IMR-90 (cell line): ENCODE results near the gene ILK. TPM values are rescaled to one million over a fixed set of nuclear protein-coding genes. Genes with fewer than 3 reads are reported as not detected.

Source experiments
- ATAC-seq: fragments of 200-7000 bp; cut with Tn5 transposase; 2 replicates; pipeline ENCODE4 v1.9.1; 2020; ENCODE audit warnings: low read depth, mild to moderate bottlenecking, moderate library complexity
- BruUV-seq: library from RNA; stranded (reverse); fragments of 400-500 nt; replicated peaks from 2 replicates; lab custom pipeline; 2021; lab: Mats Ljungman, UMichigan
- CTCF ChIA-PET: fragments of 300-600 bp; formaldehyde crosslinking; extraction: SDS; loops from one replicate; lab custom pipeline; 2021; ENCODE audit warnings: antibody characterized with exemption; lab: Yijun Ruan, JAX
- POLR2A ChIA-PET: fragments of 300-600 bp; sonication (Branson Sonifier 250); formaldehyde crosslinking; loops from one replicate; lab custom pipeline; 2022; ENCODE audit warnings: antibody characterized with exemption; ENCODE audit not compliant: unreplicated experiment; lab: Charles Lee
- DNase-seq: peaks from one replicate; pipeline ENCODE4 v3.0.0; 2013
- H2AFZ ChIP-seq: replicated peaks from 2 replicates; pipeline ENCODE3; 2013; ENCODE audit warnings: low read length, mild to moderate bottlenecking; ENCODE audit not compliant: poor library complexity
- H2AK5ac ChIP-seq: 2 replicates; pipeline ENCODE4 v1.6.1; 2013; ENCODE audit warnings: low read depth, low read length, inconsistent platforms
- H2AK9ac ChIP-seq: replicated peaks from 2 replicates; pipeline ENCODE3; 2013; ENCODE audit warnings: mild to moderate bottlenecking, low read depth, low read length, moderate library complexity; ENCODE audit not compliant: poor library complexity
- H2BK120ac ChIP-seq: 2 replicates; pipeline ENCODE4 v1.6.1; 2013; ENCODE audit warnings: low read depth, low read length, inconsistent platforms
- H2BK15ac ChIP-seq: 3 replicates; pipeline ENCODE4 v1.6.1; 2013; ENCODE audit warnings: low read depth, low read length, inconsistent platforms
- H2BK20ac ChIP-seq: 2 replicates; pipeline ENCODE4 v1.6.1; 2013; ENCODE audit warnings: low read depth, mild to moderate bottlenecking, inconsistent platforms, low read length, moderate library complexity
- H2BK5ac ChIP-seq: 2 replicates; pipeline ENCODE4 v1.6.1; 2013; ENCODE audit warnings: mild to moderate bottlenecking, low read depth, low read length, inconsistent platforms; ENCODE audit not compliant: poor library complexity, severe bottlenecking
- H3K14ac ChIP-seq: replicated peaks from 2 replicates; pipeline ENCODE4 v1.6.1; 2013; ENCODE audit warnings: low read depth, low read length, inconsistent platforms
- H3K18ac ChIP-seq: 2 replicates; pipeline ENCODE4 v1.6.1; 2013; ENCODE audit warnings: low read depth, low read length, control low read depth
- H3K23ac ChIP-seq: 2 replicates; pipeline ENCODE4 v1.6.1; 2013; ENCODE audit warnings: low read depth, low read length, inconsistent platforms
- H3K27ac ChIP-seq: 2 replicates; pipeline ENCODE4 v1.5.1; 2013; ENCODE audit warnings: mild to moderate bottlenecking, control low read depth, low read length; ENCODE audit not compliant: insufficient read depth
- H3K27me3 ChIP-seq: 2 replicates; pipeline ENCODE4 v1.6.1; 2013; ENCODE audit warnings: low read length; ENCODE audit not compliant: control insufficient read depth, insufficient read depth
- H3K36me3 ChIP-seq: 2 replicates; pipeline ENCODE4 v1.6.1; 2013; ENCODE audit warnings: low read length, mixed read lengths; ENCODE audit not compliant: control insufficient read depth, insufficient read depth
- H3K4ac ChIP-seq: 2 replicates; pipeline ENCODE4 v1.6.1; 2013; ENCODE audit warnings: low read depth, low read length, inconsistent platforms
- H3K4me1 ChIP-seq: 2 replicates; pipeline ENCODE4 v1.6.1; 2013; ENCODE audit warnings: low read length, mixed read lengths; ENCODE audit not compliant: control insufficient read depth, insufficient read depth
- H3K4me2 ChIP-seq: 2 replicates; pipeline ENCODE4 v1.6.1; 2013; ENCODE audit warnings: low read depth, mild to moderate bottlenecking, control low read depth, low read length, moderate library complexity
- H3K4me3 ChIP-seq: 2 replicates; pipeline ENCODE4 v1.5.1; 2013; ENCODE audit warnings: low read depth, mild to moderate bottlenecking, control low read depth, low read length, moderate library complexity; ENCODE audit not compliant: insufficient read depth
- H3K56ac ChIP-seq: 2 replicates; pipeline ENCODE4 v1.6.1; 2013; ENCODE audit warnings: low read length, inconsistent platforms; ENCODE audit not compliant: insufficient read depth; ENCODE audit errors: extremely low read depth
- H3K79me1 ChIP-seq, 2 experiments: 2 replicates each; pipeline ENCODE4 v1.6.1; 2013; ENCODE audit warnings: low read length in 2 of 2, inconsistent platforms in 1 of 2, low read depth in 1 of 2
- H3K9ac ChIP-seq: 2 replicates; pipeline ENCODE4 v1.6.1; 2013; ENCODE audit warnings: low read depth, low read length, control low read depth
- H3K9me1 ChIP-seq: 2 replicates; pipeline ENCODE4 v1.6.1; 2013; ENCODE audit warnings: low read length, inconsistent platforms; ENCODE audit not compliant: insufficient read depth
- H3K9me3 ChIP-seq: 2 replicates; pipeline ENCODE4 v1.6.1; 2013; ENCODE audit warnings: low read length; ENCODE audit not compliant: control insufficient read depth, insufficient read depth
- H4K20me1 ChIP-seq: 2 replicates; pipeline ENCODE4 v1.6.1; 2013; ENCODE audit warnings: low read length, inconsistent platforms; ENCODE audit not compliant: insufficient read depth
- H4K5ac ChIP-seq: 2 replicates; pipeline ENCODE4 v1.6.1; 2013; ENCODE audit warnings: mild to moderate bottlenecking, low read depth, low read length, control low read depth
- H4K8ac ChIP-seq, 2 experiments: 2 replicates each; pipeline ENCODE4 v1.6.1; 2013; ENCODE audit warnings: low read depth in 2 of 2, low read length in 2 of 2, control low read depth in 1 of 2, inconsistent platforms in 1 of 2
- H4K91ac ChIP-seq: 2 replicates; pipeline ENCODE4 v1.6.1; 2013; ENCODE audit warnings: low read depth, low read length, inconsistent platforms; ENCODE audit not compliant: insufficient read depth
- CEBPB ChIP-seq: IDR thresholded peaks from 2 replicates; pipeline ENCODE4 v1.6.1; 2012; ENCODE audit warnings: low read depth, low read length, improper control_type of control experiment
- MAFK ChIP-seq: IDR thresholded peaks from 2 replicates; pipeline ENCODE4 v1.6.1; 2012; ENCODE audit warnings: low read depth, low read length, improper control_type of control experiment
- MAZ ChIP-seq: IDR thresholded peaks from 2 replicates; pipeline ENCODE4 v1.6.1; 2012; ENCODE audit warnings: low read depth, mild to moderate bottlenecking, low read length, improper control_type of control experiment, moderate library complexity, borderline replicate concordance
- MXI1 ChIP-seq: IDR thresholded peaks from 2 replicates; pipeline ENCODE4 v1.6.1; 2012; ENCODE audit warnings: low read depth, mild to moderate bottlenecking, low read length, moderate library complexity, borderline replicate concordance
- NFE2L2 ChIP-seq: fragments of 150-350 bp; IDR thresholded peaks from 2 replicates; pipeline ENCODE4 v1.6.1; 2016; ENCODE audit warnings: low read depth, mild to moderate bottlenecking, low read length
- POLR2A ChIP-seq: IDR thresholded peaks from 2 replicates; pipeline ENCODE4 v1.6.1; 2012; ENCODE audit warnings: mild to moderate bottlenecking, low read depth, low read length
- RAD21 ChIP-seq: IDR thresholded peaks from 2 replicates; pipeline ENCODE4 v1.6.1; 2012; ENCODE audit warnings: low read length, improper control_type of control experiment
- RCOR1 ChIP-seq: IDR thresholded peaks from 2 replicates; pipeline ENCODE4 v1.6.1; 2012; ENCODE audit warnings: mild to moderate bottlenecking, low read length, improper control_type of control experiment; ENCODE audit not compliant: insufficient replicate concordance
- RFX5 ChIP-seq: IDR thresholded peaks from 2 replicates; pipeline ENCODE4 v1.8.0; 2012; ENCODE audit warnings: low read depth, mild to moderate bottlenecking, low read length, moderate library complexity
- WGBS, 2 experiments: methylation state at CpG; one replicate each; pipeline versions ENCODE4 v1.1.5 to v1.1.7; 2013; ENCODE audit warnings: missing lambda C conversion rate in 2 of 2; ENCODE audit not compliant: insufficient read length in 1 of 2; ENCODE audit errors: extremely low coverage in 2 of 2; 5-methylcytosine and 5-hydroxymethylcytosine counted together
- dilution Hi-C: fragments of 300-500 bp; cut with HindIII; formaldehyde crosslinking; loops from one replicate; pipeline ENCODE4 v1.14.3; 2018; ENCODE audit warnings: low sequenced_read_pairs; ENCODE audit not compliant: unreplicated experiment
- in situ Hi-C: fragments of 300-500 bp; cut with MboI; formaldehyde crosslinking; loops from 3 replicates; pipeline ENCODE4 v1.14.3; 2019; ENCODE audit warnings: low sequenced_read_pairs, inconsistent platforms, mixed read lengths
- intact Hi-C: fragments of 100-400 bp; cut with micrococcal nuclease; formaldehyde crosslinking; loops from 2 replicates; pipeline ENCODE4 v1.10.0; 2022
- polyA plus RNA-seq, 3 experiments: library from polyadenylated mRNA; depleted of rRNA; stranded (reverse); fragments of >200 nt; gene quantifications; 2 replicates each; pipeline ENCODE4 v1.2.3, GENCODE V29; 2012; ENCODE audit warnings: low replicate concordance in 1 of 3
- total RNA-seq: library from RNA; depleted of rRNA; stranded (reverse); fragments of >200 nt; gene quantifications from 2 replicates; pipeline ENCODE4 v1.2.3, GENCODE V29; 2012
- TF ChIP-seq, protein P1 (sequence below): fragments of 150-350 bp; IDR thresholded peaks from 2 replicates; pipeline ENCODE4 v1.6.1; 2016; ENCODE audit warnings: low read depth, mild to moderate bottlenecking, low read length, moderate library complexity, borderline replicate concordance
- TF ChIP-seq, protein P2 (sequence below): conservative IDR thresholded peaks from 2 replicates; pipeline ENCODE4 v1.5.1; 2012; ENCODE audit warnings: mild to moderate bottlenecking, low read depth, low read length, improper control_type of control experiment
- TF ChIP-seq, protein P3 (sequence below): fragments of 150-350 bp; IDR thresholded peaks from 2 replicates; pipeline ENCODE4 v1.6.1; 2017; ENCODE audit warnings: mild to moderate bottlenecking, antibody characterized with exemption, low read length, low read depth

The ILK gene
- total and polyA plus RNA-seq, 2 of the 4 experiments (the other 2 are of a cell fraction): 339 to 389 TPM

DNA sequence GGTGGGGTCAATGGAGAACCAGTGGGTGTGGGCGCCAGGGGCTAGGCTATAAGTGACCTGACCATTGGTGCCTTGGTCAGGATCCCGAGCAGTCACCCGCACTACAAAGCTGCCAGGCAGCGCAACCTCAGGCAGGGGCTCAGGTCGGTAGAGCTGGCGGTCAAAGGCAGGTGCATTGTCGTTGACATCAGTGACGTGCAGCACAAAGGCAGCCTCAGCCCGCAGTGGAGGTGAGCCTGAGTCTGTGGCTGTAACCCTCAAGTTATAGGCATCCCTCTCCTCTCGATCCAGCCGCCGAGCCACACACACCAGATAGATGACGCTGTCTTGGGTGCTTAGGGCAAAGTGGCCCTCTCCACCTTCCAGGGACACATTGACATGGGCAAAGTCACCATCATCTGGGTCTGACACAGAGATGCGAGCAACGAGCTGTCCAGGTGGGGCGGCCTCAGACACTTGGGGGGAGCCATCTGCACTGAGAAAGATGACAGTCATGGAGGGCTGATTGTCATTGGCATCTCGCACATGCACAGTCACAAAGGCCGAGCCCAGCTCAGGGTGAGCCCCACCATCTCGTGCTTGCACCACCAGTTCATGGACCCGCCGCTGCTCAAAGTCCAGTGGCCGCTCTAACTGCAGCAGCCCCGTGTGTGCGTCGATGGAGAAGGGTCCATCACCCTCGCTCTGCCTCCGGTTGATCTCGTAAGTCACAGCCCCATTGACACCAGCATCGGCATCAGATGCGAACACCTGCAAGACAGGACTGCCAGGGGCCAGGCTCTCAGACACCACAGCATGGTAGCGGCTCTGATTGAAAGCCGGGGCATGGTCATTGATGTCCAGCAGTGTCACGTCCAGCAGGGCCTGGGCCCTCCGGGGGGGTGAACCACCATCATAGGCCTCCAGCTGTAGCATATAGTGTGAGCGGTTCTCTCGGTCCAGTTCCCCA is 36.7 kb downstream of the ILK start:
- Histone ChIP-seq H3K23ac (no peak overlapping the region), H3K14ac (no peak overlapping the region), H3K4me1 (peaks cover 8% of the 10 kb centered on the region), H3K9ac (no peak overlapping the region), H4K5ac (no peak overlapping the region), H2AK9ac (no peak overlapping the region), H4K8ac (no peak overlapping the region), H3K27me3 (no peaks in the 10 kb centered on the region), H3K9me3 (no peaks in the 10 kb centered on the region), H3K4me3 (no peak overlapping the region), H3K4me2 (no peak overlapping the region), H3K56ac (no peak overlapping the region), H2BK120ac (no peak overlapping the region), H3K79me1 (peaks cover 0 to 11% of the 10 kb centered on the region in 2 experiments; a peak in 2 of 4 replicates), H2BK20ac (no peak overlapping the region), H3K27ac (no peak overlapping the region), H4K91ac (no peak overlapping the region), H3K18ac (no peak overlapping the region), H3K9me1 (no peaks in the 10 kb centered on the region; the same call in 1 of the 2 replicates), H2BK15ac (no peak overlapping the region), H2BK5ac (no peak overlapping the region), H3K4ac (no peak overlapping the region), H2AFZ (no peak overlapping the region), H2AK5ac (no peak overlapping the region), H3K36me3 (peaks cover 25% of the 10 kb centered on the region), H4K20me1 (peaks cover 4% of the 10 kb centered on the region; the same call in 1 of the 2 replicates)
- no peak for DNase-seq
- CTCF ChIA-PET: interaction anchor here (1.1 kb wide), 1 partner anchor 40 kb away, joined by 3 read pairs; no protein-coding TSS in a partner anchor
- in situ Hi-C loops (no loop called here), dilution Hi-C loops (no loop called here), intact Hi-C loops (no loop called here)
- 96% methylated on average over 27 of the region's 36 CpGs; no CpG with 5 or more reads in 1 of the 2 experiments for WGBS, 2 experiments
- POLR2A ChIA-PET: no interaction called here
- no peak for TF ChIP-seq CEBPB
- no peak for TF ChIP-seq RCOR1
- TF ChIP-seq MXI1: no peak
- no peak for TF ChIP-seq MAFK
- TF ChIP-seq MAZ: no peak
- TF ChIP-seq, protein P1, sequence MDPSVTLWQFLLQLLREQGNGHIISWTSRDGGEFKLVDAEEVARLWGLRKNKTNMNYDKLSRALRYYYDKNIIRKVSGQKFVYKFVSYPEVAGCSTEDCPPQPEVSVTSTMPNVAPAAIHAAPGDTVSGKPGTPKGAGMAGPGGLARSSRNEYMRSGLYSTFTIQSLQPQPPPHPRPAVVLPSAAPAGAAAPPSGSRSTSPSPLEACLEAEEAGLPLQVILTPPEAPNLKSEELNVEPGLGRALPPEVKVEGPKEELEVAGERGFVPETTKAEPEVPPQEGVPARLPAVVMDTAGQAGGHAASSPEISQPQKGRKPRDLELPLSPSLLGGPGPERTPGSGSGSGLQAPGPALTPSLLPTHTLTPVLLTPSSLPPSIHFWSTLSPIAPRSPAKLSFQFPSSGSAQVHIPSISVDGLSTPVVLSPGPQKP: no peak
- TF ChIP-seq, protein P2, sequence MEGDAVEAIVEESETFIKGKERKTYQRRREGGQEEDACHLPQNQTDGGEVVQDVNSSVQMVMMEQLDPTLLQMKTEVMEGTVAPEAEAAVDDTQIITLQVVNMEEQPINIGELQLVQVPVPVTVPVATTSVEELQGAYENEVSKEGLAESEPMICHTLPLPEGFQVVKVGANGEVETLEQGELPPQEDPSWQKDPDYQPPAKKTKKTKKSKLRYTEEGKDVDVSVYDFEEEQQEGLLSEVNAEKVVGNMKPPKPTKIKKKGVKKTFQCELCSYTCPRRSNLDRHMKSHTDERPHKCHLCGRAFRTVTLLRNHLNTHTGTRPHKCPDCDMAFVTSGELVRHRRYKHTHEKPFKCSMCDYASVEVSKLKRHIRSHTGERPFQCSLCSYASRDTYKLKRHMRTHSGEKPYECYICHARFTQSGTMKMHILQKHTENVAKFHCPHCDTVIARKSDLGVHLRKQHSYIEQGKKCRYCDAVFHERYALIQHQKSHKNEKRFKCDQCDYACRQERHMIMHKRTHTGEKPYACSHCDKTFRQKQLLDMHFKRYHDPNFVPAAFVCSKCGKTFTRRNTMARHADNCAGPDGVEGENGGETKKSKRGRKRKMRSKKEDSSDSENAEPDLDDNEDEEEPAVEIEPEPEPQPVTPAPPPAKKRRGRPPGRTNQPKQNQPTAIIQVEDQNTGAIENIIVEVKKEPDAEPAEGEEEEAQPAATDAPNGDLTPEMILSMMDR: no peak
- no peak for TF ChIP-seq NFE2L2
- no peak for TF ChIP-seq RAD21
- TF ChIP-seq, protein P3, sequence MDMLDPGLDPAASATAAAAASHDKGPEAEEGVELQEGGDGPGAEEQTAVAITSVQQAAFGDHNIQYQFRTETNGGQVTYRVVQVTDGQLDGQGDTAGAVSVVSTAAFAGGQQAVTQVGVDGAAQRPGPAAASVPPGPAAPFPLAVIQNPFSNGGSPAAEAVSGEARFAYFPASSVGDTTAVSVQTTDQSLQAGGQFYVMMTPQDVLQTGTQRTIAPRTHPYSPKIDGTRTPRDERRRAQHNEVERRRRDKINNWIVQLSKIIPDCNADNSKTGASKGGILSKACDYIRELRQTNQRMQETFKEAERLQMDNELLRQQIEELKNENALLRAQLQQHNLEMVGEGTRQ: no peak
- no peak for TF ChIP-seq RFX5
- no peak for TF ChIP-seq POLR2A
- ATAC-seq: no peak
- no TSS peak for BruUV-seq
